ENCODE data around the gene GRAP.

GRAP gene

GRCh38 chr17:19018600-19018950, 28.2 kb downstream of the GRAP start:
- no peak for DNase-seq (ENCODE audit: low spot score)

GRCh38 chr17:19017804-19018599, 28.8 kb downstream of the GRAP start:
- DNase-seq (ENCODE audit: low spot score): no peak

- no peak for DNase-seq (ENCODE audit: low spot score)
These were observed 29.4 kb downstream of the GRAP start for GRCh38 chr17:19017401-19017800.

- no peak for DNase-seq (ENCODE audit: low spot score)
These were observed 29.9 kb downstream of the GRAP start for GRCh38 chr17:19016881-19017280.

- no peak for DNase-seq (ENCODE audit: low spot score)
These were observed 30.5 kb downstream of the GRAP start for GRCh38 chr17:19016297-19016696.

- DNase-seq (ENCODE audit: low spot score): no peak
These were observed 31.3 kb downstream of the GRAP start for GRCh38 chr17:19015428-19015827.

- DNase-seq (ENCODE audit: low spot score): no peak
These were observed 32.0 kb downstream of the GRAP start for GRCh38 chr17:19014628-19015215.

- DNase-seq (ENCODE audit: low spot score): no peak
These were observed 32.7 kb downstream of the GRAP start for GRCh38 chr17:19013806-19014627.

- no peak for DNase-seq (ENCODE audit: low spot score)
These were observed 33.5 kb downstream of the GRAP start for GRCh38 chr17:19013226-19013625.

- DNase-seq (ENCODE audit: low spot score): no peak
These were observed 34.3 kb downstream of the GRAP start for GRCh38 chr17:19012171-19013080.

- no peak for DNase-seq (ENCODE audit: low spot score)
These were observed 35.2 kb downstream of the GRAP start for GRCh38 chr17:19011581-19011980.

GRCh38 chr17:19010729-19011505, 35.8 kb downstream of the GRAP start:
- DNase-seq (ENCODE audit: low spot score): no peak

GRCh38 chr17:19009970-19010369, 36.8 kb downstream of the GRAP start:
- no peak for DNase-seq (ENCODE audit: low spot score)

GRCh38 chr17:19006698-19007097, 40.1 kb downstream of the GRAP start:
- no peak for DNase-seq (ENCODE audit: low spot score)

GRCh38 chr17:19005789-19006430, 40.8 kb downstream of the GRAP start:
- no peak for DNase-seq (ENCODE audit: low spot score)

- no peak for DNase-seq (ENCODE audit: low spot score)
These were observed 41.5 kb downstream of the GRAP start for GRCh38 chr17:19005137-19005773.

GRCh38 chr17:19004421-19005136, 42.2 kb downstream of the GRAP start, which contains the start of gene FAM83G:
Gene FAM83G (minus strand): TSS chr17:19004764. CDS start chr17:19004041, 723 bp downstream.
- no peak for DNase-seq (ENCODE audit: low spot score)

GRCh38 chr17:19003543-19004420, 43.0 kb downstream of the GRAP start:
- no peak for DNase-seq (ENCODE audit: low spot score)
